Panc1 (cell line): ENCODE measurements around the gene GRM7. TPM values are rescaled to one million over a fixed set of nuclear protein-coding genes. Genes with fewer than 3 reads are reported as not detected.

Experiments used
- ATAC-seq: fragments of 200-7000 bp; cut with Tn5 transposase; 2 replicates; pipeline ENCODE4 v1.9.1; 2020; ENCODE audit warnings: mild to moderate bottlenecking, moderate library complexity
- BruUV-seq: library from RNA; stranded (reverse); fragments of 400-500 nt; replicated peaks from 2 replicates; lab custom pipeline; 2021; lab: Mats Ljungman, UMichigan
- CTCF ChIA-PET: fragments of 300-600 bp; sonication (Branson Sonifier 250); formaldehyde crosslinking; loops from one replicate; lab custom pipeline; 2022; ENCODE audit warnings: antibody characterized with exemption; lab: Charles Lee
- POLR2A ChIA-PET: fragments of 300-600 bp; sonication (Branson Sonifier 250); formaldehyde crosslinking; loops from one replicate; lab custom pipeline; 2022; ENCODE audit warnings: antibody characterized with exemption; lab: Charles Lee
- DNase-seq: peaks from one replicate; pipeline ENCODE4 v3.0.0-alpha.2; 2010; ENCODE audit warnings: low read depth, low spot score
- H3K27ac ChIP-seq: 2 replicates; pipeline ENCODE4 v1.5.1; 2011; ENCODE audit warnings: mild to moderate bottlenecking, low read length, inconsistent platforms
- H3K27me3 ChIP-seq: fragments of 200-500 bp; sonication (Bioruptor generic); 2 replicates; pipeline ENCODE4 v1.6.0; 2014; ENCODE audit warnings: low read length, inconsistent platforms; ENCODE audit not compliant: control insufficient read depth, insufficient read depth
- H3K36me3 ChIP-seq: fragments of 200-500 bp; sonication (Bioruptor generic); 2 replicates; pipeline ENCODE4 v1.5.1; 2014; ENCODE audit warnings: inconsistent platforms, mild to moderate bottlenecking, low read length, moderate library complexity; ENCODE audit not compliant: control insufficient read depth, insufficient read depth
- H3K4me1 ChIP-seq: 2 replicates; pipeline ENCODE4 v1.5.1; 2011; ENCODE audit warnings: inconsistent platforms, mild to moderate bottlenecking, low read length, moderate library complexity; ENCODE audit not compliant: control insufficient read depth, insufficient read depth
- H3K4me3 ChIP-seq, 2 experiments: 2 replicates each; pipeline ENCODE4 v1.5.1; 2011 to 2012; ENCODE audit warnings: low read depth in 2 of 2, low read length in 2 of 2, mild to moderate bottlenecking in 2 of 2, inconsistent platforms in 1 of 2, moderate library complexity in 1 of 2
- H3K9me3 ChIP-seq: fragments of 200-500 bp; sonication (Bioruptor generic); 2 replicates; pipeline ENCODE4 v1.5.1; 2014; ENCODE audit warnings: low read depth, mild to moderate bottlenecking, inconsistent platforms, low read length, moderate library complexity; ENCODE audit not compliant: control insufficient read depth, insufficient read depth
- POLR2AphosphoS5 ChIP-seq: IDR thresholded peaks from 2 replicates; pipeline ENCODE4 v1.6.1; 2012; ENCODE audit warnings: mild to moderate bottlenecking, low read depth, low read length, moderate library complexity
- REST ChIP-seq, 2 experiments: IDR thresholded peaks; 2 replicates each; pipeline ENCODE4 v1.6.1; 2011 to 2012; ENCODE audit warnings: low read depth in 2 of 2, control low read depth in 1 of 2, low read length in 1 of 2, mild to moderate bottlenecking in 1 of 2, moderate library complexity in 1 of 2; ENCODE audit not compliant: insufficient read depth in 1 of 2
- SIN3A ChIP-seq: IDR thresholded peaks from 2 replicates; pipeline ENCODE4 v1.6.1; 2012; ENCODE audit warnings: low read depth, mild to moderate bottlenecking, low read length, moderate library complexity, borderline replicate concordance; ENCODE audit not compliant: insufficient read depth
- TCF7L2 ChIP-seq: IDR thresholded peaks from 2 replicates; pipeline ENCODE4 v1.6.1; 2011; ENCODE audit warnings: mild to moderate bottlenecking, low read depth, low read length, inconsistent platforms
- in situ Hi-C: cut with HindIII; loops from 2 replicates; pipeline ENCODE4 v1.10.0; 2016; ENCODE audit warnings: low sequenced_read_pairs, low pct_unique_long_range_greater_than_20kb
- intact Hi-C: fragments of 100-400 bp; cut with micrococcal nuclease; formaldehyde crosslinking; loops from one replicate; pipeline ENCODE4 v1.10.0; 2022; ENCODE audit not compliant: unreplicated experiment
- total RNA-seq: library from RNA; stranded (reverse); gene quantifications from one replicate; pipeline ENCODE4 v1.2.1, GENCODE V29; 2021; ENCODE audit not compliant: unreplicated experiment
- TF ChIP-seq, protein P1 (sequence below): fragments of 450-650 bp; IDR thresholded peaks from 2 replicates; pipeline ENCODE4 v1.5.1; 2017; ENCODE audit warnings: mild to moderate bottlenecking

GRM7 gene
- total RNA-seq, 1 experiment from 2014 or later = not detected

DNA sequence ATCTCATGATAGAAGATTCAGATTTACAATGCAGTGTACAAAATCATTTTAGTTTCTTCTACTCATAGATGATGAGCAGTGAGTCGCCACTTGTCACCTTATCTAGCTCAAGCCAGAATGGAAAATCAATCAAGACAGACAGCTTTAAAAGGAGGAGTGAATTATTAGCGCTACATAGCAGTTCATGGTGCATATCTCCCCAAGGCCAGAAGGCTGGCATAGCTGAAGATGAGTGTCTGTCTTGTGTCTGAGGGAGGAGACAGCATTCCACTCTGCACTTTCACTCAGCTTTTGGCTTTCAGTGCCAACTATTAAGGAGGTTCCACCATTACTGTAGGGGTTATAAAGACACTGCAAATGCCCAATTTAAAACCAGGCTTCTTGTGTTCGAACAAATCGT lies 836.6 kb downstream of the GRM7 start:
- DNase-seq (no peak), ATAC-seq (no peak)
- in situ Hi-C loops = no loop called here
- ChIA-PET CTCF (no interaction called here), POLR2A (no interaction called here)
- no TSS peak for BruUV-seq
- no peaks in the 10 kb centered on the region for H3K36me3 ChIP-seq
- intact Hi-C loops = no loop called here
- H3K4me1 ChIP-seq = no peaks in the 10 kb centered on the region
- H3K27ac ChIP-seq = no peak overlapping the region
- H3K27me3 ChIP-seq = no peaks in the 10 kb centered on the region
- no peak overlapping the region for H3K4me3 ChIP-seq
- TF ChIP-seq SIN3A (no peak), POLR2AphosphoS5 (no peak), REST (IDR thresholded peaks at IDR 0.05; ENCODE audit: insufficient read depth in 1 of 2, low read depth in 2 of 2, low read length in 1 of 2) (no peak), TCF7L2 (no peak)
- TF ChIP-seq, protein P1, sequence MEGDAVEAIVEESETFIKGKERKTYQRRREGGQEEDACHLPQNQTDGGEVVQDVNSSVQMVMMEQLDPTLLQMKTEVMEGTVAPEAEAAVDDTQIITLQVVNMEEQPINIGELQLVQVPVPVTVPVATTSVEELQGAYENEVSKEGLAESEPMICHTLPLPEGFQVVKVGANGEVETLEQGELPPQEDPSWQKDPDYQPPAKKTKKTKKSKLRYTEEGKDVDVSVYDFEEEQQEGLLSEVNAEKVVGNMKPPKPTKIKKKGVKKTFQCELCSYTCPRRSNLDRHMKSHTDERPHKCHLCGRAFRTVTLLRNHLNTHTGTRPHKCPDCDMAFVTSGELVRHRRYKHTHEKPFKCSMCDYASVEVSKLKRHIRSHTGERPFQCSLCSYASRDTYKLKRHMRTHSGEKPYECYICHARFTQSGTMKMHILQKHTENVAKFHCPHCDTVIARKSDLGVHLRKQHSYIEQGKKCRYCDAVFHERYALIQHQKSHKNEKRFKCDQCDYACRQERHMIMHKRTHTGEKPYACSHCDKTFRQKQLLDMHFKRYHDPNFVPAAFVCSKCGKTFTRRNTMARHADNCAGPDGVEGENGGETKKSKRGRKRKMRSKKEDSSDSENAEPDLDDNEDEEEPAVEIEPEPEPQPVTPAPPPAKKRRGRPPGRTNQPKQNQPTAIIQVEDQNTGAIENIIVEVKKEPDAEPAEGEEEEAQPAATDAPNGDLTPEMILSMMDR = no peak
- no peaks in the 10 kb centered on the region for H3K9me3 ChIP-seq

- POLR2A ChIA-PET = no interaction called here
- DNase-seq (no peak), ATAC-seq (no peak)
- Histone ChIP-seq H3K4me1 (no peaks in the 10 kb centered on the region), H3K27ac (no peak overlapping the region), H3K36me3 (no peaks in the 10 kb centered on the region), H3K4me3 (no peak overlapping the region), H3K27me3 (no peaks in the 10 kb centered on the region), H3K9me3 (no peaks in the 10 kb centered on the region)
- TF ChIP-seq SIN3A (no peak), POLR2AphosphoS5 (no peak), TCF7L2 (no peak), REST (IDR thresholded peaks at IDR 0.05; ENCODE audit: insufficient read depth in 1 of 2, low read depth in 2 of 2, low read length in 1 of 2) (no peak)
- TF ChIP-seq, protein P1 = no peak
- CTCF ChIA-PET = no interaction called here
- intact Hi-C loops (no loop called here), in situ Hi-C loops (no loop called here)
- no TSS peak for BruUV-seq
These were observed 839.6 kb downstream of the GRM7 start for GRCh38 chr3:7700539-7700938.
